Caco-2 (cell line): ENCODE results near the gene MYO15B. TPM values are rescaled to one million over a fixed set of nuclear protein-coding genes. Genes with fewer than 3 reads are reported as not detected.

ENCODE experiments used
- BruUV-seq: library from RNA; stranded (reverse); fragments of 400-500 nt; replicated peaks from 2 replicates; lab custom pipeline; 2021; lab: Mats Ljungman, UMichigan
- CTCF ChIA-PET: fragments of 300-600 bp; sonication (Branson Sonifier 250); formaldehyde crosslinking; loops from one replicate; lab custom pipeline; 2022; ENCODE audit warnings: antibody characterized with exemption; lab: Charles Lee
- POLR2A ChIA-PET: fragments of 300-600 bp; sonication (Branson Sonifier 250); formaldehyde crosslinking; loops from one replicate; lab custom pipeline; 2022; ENCODE audit warnings: antibody characterized with exemption; lab: Charles Lee
- DNase-seq, 2 experiments: peaks; one replicate each; pipeline versions ENCODE4 v3.0.0 to v3.0.0-alpha.2; 2020 to 2022
- H3K27me3 ChIP-seq: replicated peaks from 2 replicates; pipeline ENCODE4 v1.6.0; 2011; ENCODE audit warnings: low read length; ENCODE audit not compliant: control insufficient read depth, insufficient read depth
- H3K36me3 ChIP-seq: 2 replicates; pipeline ENCODE4 v1.5.1; 2011; ENCODE audit warnings: low read length; ENCODE audit not compliant: control insufficient read depth, insufficient read depth
- H3K4me1 ChIP-seq: fragments of 250-450 bp; sonication (Bioruptor Pico); 2 replicates; pipeline ENCODE4 v1.5.1; 2020; ENCODE audit warnings: mild to moderate bottlenecking
- H3K4me3 ChIP-seq: 2 replicates; pipeline ENCODE4 v1.5.1; 2011; ENCODE audit warnings: low read depth, mild to moderate bottlenecking, control low read depth, low read length
- H3K9me3 ChIP-seq: fragments of 250-450 bp; sonication (Bioruptor Pico); 2 replicates; pipeline ENCODE4 v1.5.1; 2020; ENCODE audit warnings: mild to moderate bottlenecking, moderate library complexity
- H3K27ac Mint-ChIP-seq: one replicate; pipeline ENCODE4 v1.8.0; 2022; ENCODE audit warnings: mixed read lengths; ENCODE audit not compliant: unreplicated experiment
- H3K27me3 Mint-ChIP-seq: one replicate; pipeline ENCODE4 v1.8.0; 2022; ENCODE audit warnings: mixed read lengths; ENCODE audit not compliant: insufficient read depth, unreplicated experiment
- H3K36me3 Mint-ChIP-seq: one replicate; pipeline ENCODE4 v1.8.0; 2022; ENCODE audit warnings: mild to moderate bottlenecking, mixed read lengths; ENCODE audit not compliant: insufficient read depth, unreplicated experiment
- H3K4me1 Mint-ChIP-seq: one replicate; pipeline ENCODE4 v1.8.0; 2022; ENCODE audit warnings: low read depth, mixed read lengths; ENCODE audit not compliant: unreplicated experiment
- H3K4me3 Mint-ChIP-seq: one replicate; pipeline ENCODE4 v1.8.0; 2022; ENCODE audit warnings: mild to moderate bottlenecking, moderate library complexity, mixed read lengths; ENCODE audit not compliant: unreplicated experiment
- H3K9me3 Mint-ChIP-seq: one replicate; pipeline ENCODE4 v1.8.0; 2022; ENCODE audit warnings: mixed read lengths; ENCODE audit not compliant: unreplicated experiment
- intact Hi-C: fragments of 100-400 bp; cut with micrococcal nuclease; formaldehyde crosslinking; loops from one replicate; pipeline ENCODE4 v1.10.0; 2022; ENCODE audit not compliant: unreplicated experiment
- total RNA-seq: library from RNA; stranded (reverse); gene quantifications from 2 replicates; pipeline ENCODE4 v1.2.3, GENCODE V29; 2022
- TF ChIP-seq, protein P1 (sequence below), 2 experiments: fragments of 200-600 bp in 1 of 2; IDR thresholded peaks; 1 replicate in 1 of 2; 2 replicates in 1 of 2; pipeline versions ENCODE4 v1.5.1 to v1.8.0; 2011 to 2022; ENCODE audit warnings: antibody characterized with exemption in 1 of 2, control low read depth in 1 of 2, inconsistent platforms in 1 of 2, low read depth in 1 of 2, low read length in 1 of 2, mild to moderate bottlenecking in 1 of 2, moderate library complexity in 1 of 2; ENCODE audit not compliant: insufficient read depth in 1 of 2, severe bottlenecking in 1 of 2, unreplicated experiment in 1 of 2

MYO15B gene
- total RNA-seq, 1 experiment from 2014 or later = 12.3 TPM

DNA sequence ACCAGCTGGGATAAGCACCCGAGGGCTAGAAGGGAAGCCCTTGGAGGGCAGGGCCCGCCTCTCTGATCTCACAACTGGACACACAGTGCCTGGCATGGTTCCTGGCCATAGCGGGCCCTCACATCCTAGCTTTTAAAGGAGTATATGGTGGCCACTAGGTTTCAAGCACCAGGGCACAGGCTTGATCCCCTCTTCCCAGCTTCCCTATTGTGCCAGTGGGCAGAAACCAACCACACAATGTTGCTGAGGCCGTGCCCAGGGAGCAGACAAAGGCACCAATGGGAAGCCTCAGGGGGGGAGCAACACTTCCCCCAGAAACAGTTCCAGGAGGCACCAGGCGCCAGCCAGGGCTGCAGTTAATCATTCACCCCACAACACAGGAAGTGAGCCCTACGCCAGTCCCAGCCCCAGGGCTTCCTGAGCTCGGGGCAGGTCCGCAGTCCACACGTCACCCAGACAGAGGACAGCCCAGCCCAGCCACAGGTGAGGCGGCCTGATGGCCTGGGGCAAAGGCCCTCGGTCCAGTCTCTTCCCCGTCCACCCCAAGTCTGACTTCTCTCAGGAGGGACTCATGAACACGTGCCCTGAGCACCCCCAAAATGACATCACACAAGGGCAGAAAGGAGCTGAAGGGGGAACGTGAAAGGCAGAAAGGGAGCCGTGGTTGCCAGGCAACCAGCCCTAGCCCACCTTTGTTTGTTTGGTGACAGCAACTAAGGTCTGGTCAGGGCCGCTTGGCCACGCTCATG, 58.5 kb downstream of the MYO15B start:
- DNase-seq = peak; percentile 96 to 97
- CTCF ChIA-PET = interaction anchor here (0.5 to 6.9 kb wide), 18 partner anchors 8 to 895 kb away, joined by 3 to 115 read pairs (median 4); partner anchors contain the start of genes GALK1, MIF4GD, RECQL5 and SMIM5
- Mint-ChIP-seq H3K36me3 (peaks cover 36% of the 10 kb centered on the region), H3K27me3 (no peaks in the 10 kb centered on the region), H3K4me1 (peaks cover 23% of the 10 kb centered on the region), H3K9me3 (no peaks in the 10 kb centered on the region), H3K4me3 (peak overlapping the region; percentile 43), H3K27ac (peak overlapping the region; percentile 96)
- TF ChIP-seq, protein P1, sequence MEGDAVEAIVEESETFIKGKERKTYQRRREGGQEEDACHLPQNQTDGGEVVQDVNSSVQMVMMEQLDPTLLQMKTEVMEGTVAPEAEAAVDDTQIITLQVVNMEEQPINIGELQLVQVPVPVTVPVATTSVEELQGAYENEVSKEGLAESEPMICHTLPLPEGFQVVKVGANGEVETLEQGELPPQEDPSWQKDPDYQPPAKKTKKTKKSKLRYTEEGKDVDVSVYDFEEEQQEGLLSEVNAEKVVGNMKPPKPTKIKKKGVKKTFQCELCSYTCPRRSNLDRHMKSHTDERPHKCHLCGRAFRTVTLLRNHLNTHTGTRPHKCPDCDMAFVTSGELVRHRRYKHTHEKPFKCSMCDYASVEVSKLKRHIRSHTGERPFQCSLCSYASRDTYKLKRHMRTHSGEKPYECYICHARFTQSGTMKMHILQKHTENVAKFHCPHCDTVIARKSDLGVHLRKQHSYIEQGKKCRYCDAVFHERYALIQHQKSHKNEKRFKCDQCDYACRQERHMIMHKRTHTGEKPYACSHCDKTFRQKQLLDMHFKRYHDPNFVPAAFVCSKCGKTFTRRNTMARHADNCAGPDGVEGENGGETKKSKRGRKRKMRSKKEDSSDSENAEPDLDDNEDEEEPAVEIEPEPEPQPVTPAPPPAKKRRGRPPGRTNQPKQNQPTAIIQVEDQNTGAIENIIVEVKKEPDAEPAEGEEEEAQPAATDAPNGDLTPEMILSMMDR (IDR thresholded peaks at IDR 0.05; ENCODE audit: insufficient read depth in 1 of 2, low read depth in 1 of 2, low read length in 1 of 2, severe bottlenecking in 1 of 2, unreplicated experiment in 1 of 2) = peak in 1 of 2 experiments; percentile 2
- Histone ChIP-seq H3K4me1 (peaks cover 48% of the 10 kb centered on the region), H3K4me3 (0 out of 2 replicates have a peak overlapping the region, but pooled peaks have one; percentile 5), H3K27me3 (no peaks in the 10 kb centered on the region), H3K36me3 (no peaks in the 10 kb centered on the region; the same call in none of the 2 replicates), H3K9me3 (no peaks in the 10 kb centered on the region)
- POLR2A ChIA-PET = interaction anchor here (0.5 to 3.4 kb wide), 9 partner anchors 8 to 190 kb away, joined by 3 to 17 read pairs (median 6); partner anchors contain the start of genes RECQL5, SAP30BP, SMIM5 and TMEM94
- BruUV-seq = no TSS peak
- intact Hi-C loops = loop anchor here (2.0 kb wide), 2 partner anchors 13 to 75 kb away; partner anchors contain the start of genes ITGB4 and SMIM5

DNA sequence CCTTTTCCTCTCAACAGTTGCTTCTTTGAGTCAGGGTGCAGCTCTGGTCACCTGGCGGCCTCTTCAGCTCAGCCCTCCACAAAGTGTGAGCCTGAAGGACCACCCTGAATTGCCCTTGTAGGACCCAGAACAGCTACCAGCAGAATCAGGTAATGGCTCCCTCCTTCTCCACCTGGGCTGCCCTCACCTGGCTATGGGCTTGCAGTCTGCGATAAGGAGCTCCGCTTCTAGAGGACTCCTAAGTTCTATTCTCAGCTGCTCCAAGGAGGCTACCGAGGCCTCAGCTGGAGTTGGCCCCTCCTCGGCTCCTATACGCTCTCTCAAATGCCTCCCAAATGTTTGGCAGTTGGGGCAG, 59.0 kb downstream of the MYO15B start:
- intact Hi-C loops = loop anchor here (2.0 kb wide), 2 partner anchors 14 to 74 kb away; partner anchors contain the start of genes ITGB4 and SMIM5

More for the DNA sequence above, 59.0 kb downstream of the MYO15B start:
- Histone ChIP-seq H3K36me3 (no peaks in the 10 kb centered on the region; the same call in none of the 2 replicates), H3K4me3 (0 out of 2 replicates have a peak overlapping the region, but pooled peaks have one; percentile 5), H3K4me1 (peaks cover 48% of the 10 kb centered on the region), H3K9me3 (no peaks in the 10 kb centered on the region), H3K27me3 (no peaks in the 10 kb centered on the region)
- DNase-seq = no peak
- peaks cover 41% of the 10 kb centered on the region for H3K36me3 Mint-ChIP-seq
- TF ChIP-seq, protein P1 (IDR thresholded peaks at IDR 0.05; ENCODE audit: insufficient read depth in 1 of 2, low read depth in 1 of 2, low read length in 1 of 2, severe bottlenecking in 1 of 2, unreplicated experiment in 1 of 2) = no peak
- H3K4me3 Mint-ChIP-seq = peak overlapping the region; percentile 43
- peaks cover 23% of the 10 kb centered on the region for H3K4me1 Mint-ChIP-seq
- POLR2A ChIA-PET = interaction anchor here (0.5 to 3.4 kb wide), 10 partner anchors 8 to 209 kb away, joined by 3 to 17 read pairs (median 4); partner anchors contain the start of genes LLGL2, RECQL5, SAP30BP and SMIM5
- H3K27me3 Mint-ChIP-seq = no peaks in the 10 kb centered on the region
- H3K9me3 Mint-ChIP-seq = no peaks in the 10 kb centered on the region
- BruUV-seq = TSS peak; percentile 87
- peak overlapping the region; percentile 96 for H3K27ac Mint-ChIP-seq
- CTCF ChIA-PET = interaction anchor here (0.5 to 6.9 kb wide), 13 partner anchors 8 to 894 kb away, joined by 3 to 115 read pairs (median 5); partner anchors contain the start of genes GALK1, MIF4GD, RECQL5 and SMIM5
